Measurements from ENCODE around the gene BANF2. TPM values are rescaled to one million over a fixed set of nuclear protein-coding genes. Genes with fewer than 3 reads are reported as not detected.

BANF2 gene
- total RNA-seq, 1 experiment from 2014 or later, result not detected

DNA sequence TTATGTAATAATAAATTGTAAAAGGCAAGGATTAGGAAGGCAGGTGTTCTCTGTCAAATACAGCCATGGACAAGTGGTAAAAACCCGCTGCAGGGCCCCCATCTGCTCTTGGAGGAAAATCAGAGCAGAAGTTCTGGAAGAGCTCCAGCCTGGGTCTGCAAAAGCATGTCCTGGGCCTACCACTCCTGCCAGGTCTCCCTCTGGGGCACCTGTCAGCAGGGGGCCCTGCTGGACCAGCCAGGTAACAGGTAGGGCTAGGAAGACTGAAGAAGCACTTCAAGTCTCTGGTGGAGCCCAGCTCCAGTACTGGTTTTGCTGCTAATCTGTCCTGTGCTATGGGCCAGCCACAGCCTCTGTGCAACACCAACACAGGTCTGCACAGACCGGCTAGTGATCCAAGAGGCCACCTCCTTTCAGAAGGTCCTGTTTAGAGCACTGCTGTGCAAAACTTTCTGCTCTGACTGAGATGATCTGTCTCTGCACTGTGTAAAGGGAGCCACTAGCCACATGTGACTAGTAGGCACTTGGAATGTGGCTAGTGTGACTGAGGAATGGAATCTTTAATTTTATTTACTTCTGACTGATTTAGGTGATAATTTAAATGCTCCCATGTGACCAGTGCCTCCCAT, 47.9 kb upstream of the BANF2 start:
- intact Hi-C loops (cut with micrococcal nuclease; ENCODE audit: unreplicated experiment), result no loop called here
- TF ChIP-seq, protein P1, sequence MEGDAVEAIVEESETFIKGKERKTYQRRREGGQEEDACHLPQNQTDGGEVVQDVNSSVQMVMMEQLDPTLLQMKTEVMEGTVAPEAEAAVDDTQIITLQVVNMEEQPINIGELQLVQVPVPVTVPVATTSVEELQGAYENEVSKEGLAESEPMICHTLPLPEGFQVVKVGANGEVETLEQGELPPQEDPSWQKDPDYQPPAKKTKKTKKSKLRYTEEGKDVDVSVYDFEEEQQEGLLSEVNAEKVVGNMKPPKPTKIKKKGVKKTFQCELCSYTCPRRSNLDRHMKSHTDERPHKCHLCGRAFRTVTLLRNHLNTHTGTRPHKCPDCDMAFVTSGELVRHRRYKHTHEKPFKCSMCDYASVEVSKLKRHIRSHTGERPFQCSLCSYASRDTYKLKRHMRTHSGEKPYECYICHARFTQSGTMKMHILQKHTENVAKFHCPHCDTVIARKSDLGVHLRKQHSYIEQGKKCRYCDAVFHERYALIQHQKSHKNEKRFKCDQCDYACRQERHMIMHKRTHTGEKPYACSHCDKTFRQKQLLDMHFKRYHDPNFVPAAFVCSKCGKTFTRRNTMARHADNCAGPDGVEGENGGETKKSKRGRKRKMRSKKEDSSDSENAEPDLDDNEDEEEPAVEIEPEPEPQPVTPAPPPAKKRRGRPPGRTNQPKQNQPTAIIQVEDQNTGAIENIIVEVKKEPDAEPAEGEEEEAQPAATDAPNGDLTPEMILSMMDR (conservative IDR thresholded peaks at IDR 0.05; ENCODE audit: low read depth, low read length), result no peak
- no peak for TF ChIP-seq EZH2 (IDR thresholded peaks at IDR 0.05; ENCODE audit: borderline replicate concordance, low read depth, low read length, poor library complexity, severe bottlenecking)
- Histone ChIP-seq H3K36me3 (ENCODE audit: insufficient read depth, low read length, poor library complexity, severe bottlenecking) (no peaks in the 10 kb centered on the region), H3K4me3 (ENCODE audit: low read depth, low read length, poor library complexity, severe bottlenecking) (no peak overlapping the region), H3K9me3 (ENCODE audit: low read depth, low read length, poor library complexity, severe bottlenecking) (no peaks in the 10 kb centered on the region), H3K27me3 (replicated peaks; ENCODE audit: insufficient read depth, low read depth, low read length, poor library complexity) (no peaks in the 10 kb centered on the region), H3K4me1 (ENCODE audit: insufficient read depth, low read length, poor library complexity, severe bottlenecking) (peaks cover 41% of the 10 kb centered on the region), H3K27ac (ENCODE audit: low read depth, low read length, poor library complexity, severe bottlenecking) (peak overlapping the region; percentile 24)
- no TSS peak for BruUV-seq (replicated peaks)
- ChIA-PET POLR2A (ENCODE audit: low non-redundant PET) (no interaction called here), CTCF (no interaction called here)
- DNase-seq (ENCODE audit: low spot score), result no peak

DNA sequence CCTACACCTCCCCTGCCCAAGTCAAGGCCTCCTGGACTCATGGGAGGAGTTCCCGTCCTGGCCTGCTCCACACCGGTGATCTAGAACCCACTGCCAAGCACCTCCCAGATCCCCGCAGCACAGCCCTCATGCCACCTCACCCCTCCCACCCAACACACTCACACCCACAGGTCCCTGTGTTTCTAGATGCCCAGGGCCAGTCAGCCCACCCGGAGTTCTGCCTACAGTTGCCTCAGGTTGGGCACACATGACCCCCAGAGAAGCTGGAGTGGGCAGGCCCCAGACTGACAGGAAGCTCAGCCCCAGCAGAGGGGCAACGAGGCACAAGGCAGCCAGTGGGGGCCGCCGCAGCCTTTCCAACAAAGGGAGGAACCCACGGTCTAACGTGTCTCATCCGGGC, 47.4 kb upstream of the BANF2 start:
- DNase-seq (ENCODE audit: low spot score), result no peak
- Histone ChIP-seq H3K4me3 (ENCODE audit: low read depth, low read length, poor library complexity, severe bottlenecking) (no peak overlapping the region), H3K36me3 (ENCODE audit: insufficient read depth, low read length, poor library complexity, severe bottlenecking) (no peaks in the 10 kb centered on the region), H3K27me3 (replicated peaks; ENCODE audit: insufficient read depth, low read depth, low read length, poor library complexity) (no peaks in the 10 kb centered on the region), H3K9me3 (ENCODE audit: low read depth, low read length, poor library complexity, severe bottlenecking) (no peaks in the 10 kb centered on the region), H3K4me1 (ENCODE audit: insufficient read depth, low read length, poor library complexity, severe bottlenecking) (peaks cover 38% of the 10 kb centered on the region), H3K27ac (ENCODE audit: low read depth, low read length, poor library complexity, severe bottlenecking) (peak overlapping the region; percentile 24)
- TF ChIP-seq, protein P1 (conservative IDR thresholded peaks at IDR 0.05; ENCODE audit: low read depth, low read length), result no peak
- TF ChIP-seq EZH2 (IDR thresholded peaks at IDR 0.05; ENCODE audit: borderline replicate concordance, low read depth, low read length, poor library complexity, severe bottlenecking), result no peak
- ChIA-PET POLR2A (ENCODE audit: low non-redundant PET) (no interaction called here), CTCF (no interaction called here)
- BruUV-seq (replicated peaks), result no TSS peak
- intact Hi-C loops (cut with micrococcal nuclease; ENCODE audit: unreplicated experiment), result no loop called here

DNA sequence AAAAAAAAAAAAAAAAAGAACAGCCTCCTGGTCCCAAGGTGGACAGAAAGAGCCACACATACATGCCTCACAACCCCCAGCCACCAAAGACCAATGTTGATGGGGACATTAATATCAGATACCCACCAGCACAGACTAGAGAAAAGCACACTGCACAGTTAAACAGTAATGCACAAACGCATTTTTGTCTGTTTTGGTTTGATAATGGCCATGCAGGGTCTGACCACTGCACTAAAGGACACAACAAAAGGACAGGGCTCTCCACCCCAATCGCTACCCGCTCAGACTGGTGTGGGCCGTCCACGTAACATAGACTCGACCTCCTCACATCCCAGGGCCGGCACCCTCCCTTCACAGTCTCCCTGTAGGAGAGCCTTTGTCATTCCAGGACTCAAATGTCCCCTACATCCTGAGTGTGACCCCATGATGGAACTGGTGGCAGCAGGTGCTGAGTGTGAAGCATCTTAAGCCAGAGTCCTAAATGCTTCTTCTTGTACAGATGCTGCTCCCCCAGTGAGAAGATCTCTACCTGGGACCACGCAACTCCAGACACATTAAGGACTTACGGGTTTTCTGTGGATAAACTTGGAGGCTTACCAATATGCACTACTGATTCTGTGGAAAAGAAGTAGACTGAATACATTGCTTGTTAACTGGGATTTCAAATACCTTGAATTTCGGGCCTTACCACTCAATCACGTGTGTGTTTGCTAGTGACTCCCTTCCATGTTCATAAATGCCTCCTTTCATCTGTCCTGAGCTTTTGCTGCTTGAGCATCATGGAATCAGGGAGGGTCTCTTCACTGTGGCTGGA, 45.7 kb upstream of the BANF2 start:
- intact Hi-C loops (cut with micrococcal nuclease; ENCODE audit: unreplicated experiment), result no loop called here
- Histone ChIP-seq H3K27ac (ENCODE audit: low read depth, low read length, poor library complexity, severe bottlenecking) (no peak overlapping the region), H3K4me3 (ENCODE audit: low read depth, low read length, poor library complexity, severe bottlenecking) (no peak overlapping the region), H3K4me1 (ENCODE audit: insufficient read depth, low read length, poor library complexity, severe bottlenecking) (peaks cover 36% of the 10 kb centered on the region), H3K36me3 (ENCODE audit: insufficient read depth, low read length, poor library complexity, severe bottlenecking) (peaks cover 10% of the 10 kb centered on the region), H3K27me3 (replicated peaks; ENCODE audit: insufficient read depth, low read depth, low read length, poor library complexity) (no peaks in the 10 kb centered on the region), H3K9me3 (ENCODE audit: low read depth, low read length, poor library complexity, severe bottlenecking) (peaks cover 8% of the 10 kb centered on the region)
- no TSS peak for BruUV-seq (replicated peaks)
- POLR2A ChIA-PET (ENCODE audit: low non-redundant PET), result no interaction called here
- CTCF ChIA-PET, result interaction anchor here (0.9 to 1.0 kb wide), 2 partner anchors 7 to 13 kb away, joined by 3 read pairs; no protein-coding TSS in a partner anchor
- TF ChIP-seq, protein P1 (conservative IDR thresholded peaks at IDR 0.05; ENCODE audit: low read depth, low read length), result no peak
- TF ChIP-seq EZH2 (IDR thresholded peaks at IDR 0.05; ENCODE audit: borderline replicate concordance, low read depth, low read length, poor library complexity, severe bottlenecking), result no peak
- no peak for DNase-seq (ENCODE audit: low spot score)
